Measurements from ENCODE around the gene SDSL.

The SDSL gene

GRCh38 chr12:113452458-113452857 is 30.3 kb downstream of the SDSL start:
- no peak for DNase-seq

- DNase-seq: no peak
These were observed 31.1 kb downstream of the SDSL start for GRCh38 chr12:113453330-113453729.

- no peak for DNase-seq
These were observed 34.0 kb downstream of the SDSL start for GRCh38 chr12:113456199-113456598.

GRCh38 chr12:113456761-113457160 is 34.6 kb downstream of the SDSL start:
- no peak for DNase-seq

GRCh38 chr12:113457185-113457584 is 35.0 kb downstream of the SDSL start:
- DNase-seq: no peak

GRCh38 chr12:113457710-113458109 is 35.5 kb downstream of the SDSL start:
- DNase-seq: no peak

- no peak for DNase-seq
These were observed 37.8 kb downstream of the SDSL start for GRCh38 chr12:113459981-113460380.

GRCh38 chr12:113461666-113462065 is 39.5 kb downstream of the SDSL start:
- DNase-seq: no peak

- peak; percentile 75 to 83 for DNase-seq
These were observed 40.1 kb downstream of the SDSL start for GRCh38 chr12:113462117-113462774.

GRCh38 chr12:113462998-113463745 is 41.0 kb downstream of the SDSL start:
- DNase-seq: no peak

GRCh38 chr12:113463746-113464451 is 41.7 kb downstream of the SDSL start:
- DNase-seq: no peak

- no peak for DNase-seq
These were observed 42.2 kb downstream of the SDSL start for GRCh38 chr12:113464452-113464775.

GRCh38 chr12:113464852-113465719 is 42.9 kb downstream of the SDSL start:
- DNase-seq: no peak

- no peak for DNase-seq
These were observed 43.8 kb downstream of the SDSL start for GRCh38 chr12:113465808-113466453.

GRCh38 chr12:113466454-113467141 is 44.4 kb downstream of the SDSL start:
- no peak for DNase-seq

- no peak for DNase-seq
These were observed 44.9 kb downstream of the SDSL start for GRCh38 chr12:113467142-113467501.

GRCh38 chr12:113467502-113468364 is 45.6 kb downstream of the SDSL start:
- DNase-seq: no peak

- DNase-seq: no peak
These were observed 46.4 kb downstream of the SDSL start for GRCh38 chr12:113468365-113469223.

GRCh38 chr12:113469224-113469948 is 47.2 kb downstream of the SDSL start:
- DNase-seq: no peak
